ENCODE measurements around the gene SFXN3.

The SFXN3 gene

GRCh38 chr10:101080933-101081931, 50.2 kb downstream of the SFXN3 start:
- no peak for DNase-seq

DNA sequence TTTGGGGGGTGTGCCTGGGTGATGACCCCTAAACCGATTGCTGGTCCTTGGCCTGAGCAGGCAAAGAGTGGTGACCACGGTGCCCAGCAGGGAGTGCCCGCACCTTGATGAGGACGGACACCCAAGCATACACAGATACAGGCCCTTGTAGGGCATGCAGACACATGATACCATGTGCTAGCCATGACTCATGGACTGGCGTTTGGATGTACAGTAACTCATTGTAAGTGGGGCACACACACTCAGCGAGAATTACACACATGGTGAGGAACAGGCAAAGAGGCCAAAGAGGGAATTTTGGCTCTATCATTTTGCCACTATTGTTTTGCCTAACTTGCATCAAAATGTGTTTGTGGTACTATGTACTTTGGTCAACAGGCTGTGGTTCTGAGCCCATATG, 54.8 kb downstream of the SFXN3 start:
- no peak for DNase-seq

- DNase-seq = no peak
Observed at GRCh38 chr10:101087376-101087775, 56.3 kb downstream of the SFXN3 start.

GRCh38 chr10:101087965-101088364, 56.9 kb downstream of the SFXN3 start:
- DNase-seq = no peak

DNA sequence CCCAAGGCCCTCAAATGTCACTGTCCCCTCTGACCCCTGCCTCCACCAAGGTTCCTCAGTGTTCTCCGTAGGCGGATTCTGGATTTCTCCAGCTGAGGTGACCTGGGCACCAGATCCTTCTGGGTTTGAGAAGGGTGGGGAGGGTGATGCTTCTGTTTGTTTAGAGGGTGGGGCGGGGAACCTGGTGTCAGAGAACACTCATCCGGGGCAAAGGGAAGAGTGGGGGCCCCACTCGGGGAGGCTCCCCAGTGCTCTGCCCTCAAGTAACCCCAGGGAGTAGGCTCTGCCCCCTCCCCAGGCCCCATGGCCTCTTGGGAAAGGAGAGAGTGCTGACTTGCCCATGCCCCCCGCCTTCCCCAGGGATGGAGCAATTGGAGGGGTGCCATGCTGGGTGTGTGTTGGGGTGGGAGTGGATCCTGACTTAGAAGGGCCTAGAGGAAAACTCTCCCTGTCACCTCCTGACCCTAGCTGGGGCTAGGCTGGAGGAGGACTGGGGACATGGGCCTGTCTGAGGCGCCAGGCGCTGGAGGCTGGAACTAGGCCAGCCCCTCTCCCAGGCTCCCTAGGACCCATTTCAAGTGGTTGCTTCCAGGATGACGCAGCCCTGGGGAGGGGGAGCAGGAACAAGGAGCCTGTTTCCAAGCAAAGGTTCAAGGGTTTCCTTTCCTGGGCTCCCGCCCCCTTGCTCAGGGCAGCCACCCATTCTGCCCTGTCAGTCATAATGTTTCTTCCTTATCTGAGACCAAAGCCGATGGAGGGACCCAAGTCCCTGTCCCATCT, 58.7 kb downstream of the SFXN3 start:
- no peak for DNase-seq

- no peak for DNase-seq
Observed at GRCh38 chr10:101090597-101090996, 59.6 kb downstream of the SFXN3 start.
